BE2C (cell line): ENCODE measurements around the gene FAXDC2.

Source experiments
- DNase-seq: peaks from one replicate; pipeline ENCODE4 v3.0.0-alpha.2; 2020
- H3K27me3 ChIP-seq: fragments of 250-450 bp; sonication (Bioruptor Pico); 2 replicates; pipeline ENCODE4 v1.5.1; 2020; ENCODE audit warnings: mild to moderate bottlenecking
- H3K36me3 ChIP-seq: fragments of 250-450 bp; sonication (Bioruptor Pico); 2 replicates; pipeline ENCODE4 v1.5.1; 2020; ENCODE audit warnings: mild to moderate bottlenecking
- H3K4me1 ChIP-seq: fragments of 250-450 bp; sonication (Bioruptor Pico); 2 replicates; pipeline ENCODE4 v1.5.1; 2020
- H3K4me3 ChIP-seq: 2 replicates; pipeline ENCODE4 v1.5.1; 2011; ENCODE audit warnings: low read depth, low read length
- H3K9me3 ChIP-seq: fragments of 250-450 bp; sonication (Bioruptor Pico); 2 replicates; pipeline ENCODE4 v1.5.1; 2020
- CTCF ChIP-seq: IDR thresholded peaks from 2 replicates; pipeline ENCODE4 v1.5.1; 2012; ENCODE audit warnings: mild to moderate bottlenecking, low read depth, low read length

Gene FAXDC2

GRCh38 chr5:154783774-154784460 is 66.5 kb downstream of the FAXDC2 start:
- Histone ChIP-seq H3K9me3 (no peaks in the 10 kb centered on the region), H3K27me3 (no peaks in the 10 kb centered on the region), H3K4me1 (peaks cover 12% of the 10 kb centered on the region), H3K4me3 (no peak overlapping the region), H3K36me3 (peaks cover 18% of the 10 kb centered on the region)
- no peak for TF ChIP-seq CTCF
- DNase-seq, result no peak

- H3K27me3 ChIP-seq, result no peaks in the 10 kb centered on the region
These were observed 67.4 kb downstream of the FAXDC2 start for GRCh38 chr5:154782812-154783592.

GRCh38 chr5:154782326-154782725 is 68.1 kb downstream of the FAXDC2 start:
- DNase-seq, result no peak
- peaks cover 17% of the 10 kb centered on the region for H3K36me3 ChIP-seq
- TF ChIP-seq CTCF, result no peak
- H3K4me3 ChIP-seq, result no peak overlapping the region
- no peaks in the 10 kb centered on the region for H3K27me3 ChIP-seq
- peaks cover 17% of the 10 kb centered on the region for H3K4me1 ChIP-seq
- no peaks in the 10 kb centered on the region for H3K9me3 ChIP-seq

More at GRCh38 chr5:154782812-154783592, 67.4 kb downstream of the FAXDC2 start:
- no peak for DNase-seq
- Histone ChIP-seq H3K4me3 (no peak overlapping the region), H3K36me3 (peaks cover 20% of the 10 kb centered on the region), H3K9me3 (no peaks in the 10 kb centered on the region), H3K4me1 (peaks cover 17% of the 10 kb centered on the region)
- TF ChIP-seq CTCF, result no peak

- Histone ChIP-seq H3K27me3 (no peaks in the 10 kb centered on the region), H3K4me3 (no peak overlapping the region), H3K9me3 (no peaks in the 10 kb centered on the region), H3K36me3 (peaks cover 22% of the 10 kb centered on the region), H3K4me1 (peaks cover 17% of the 10 kb centered on the region)
- TF ChIP-seq CTCF, result no peak
- DNase-seq, result no peak
These were observed 70.3 kb downstream of the FAXDC2 start for GRCh38 chr5:154780128-154780527.

- peaks cover 18% of the 10 kb centered on the region for H3K36me3 ChIP-seq
- DNase-seq, result no peak
- no peaks in the 10 kb centered on the region for H3K9me3 ChIP-seq
- H3K4me1 ChIP-seq, result peaks cover 17% of the 10 kb centered on the region
- no peaks in the 10 kb centered on the region for H3K27me3 ChIP-seq
- TF ChIP-seq CTCF, result no peak
- no peak overlapping the region for H3K4me3 ChIP-seq
These were observed 71.3 kb downstream of the FAXDC2 start for GRCh38 chr5:154779105-154779504.

GRCh38 chr5:154778534-154778933 is 71.9 kb downstream of the FAXDC2 start:
- Histone ChIP-seq H3K36me3 (peaks cover 17% of the 10 kb centered on the region), H3K9me3 (no peaks in the 10 kb centered on the region), H3K4me1 (peaks cover 17% of the 10 kb centered on the region), H3K27me3 (no peaks in the 10 kb centered on the region), H3K4me3 (no peak overlapping the region)
- no peak for TF ChIP-seq CTCF
- DNase-seq, result no peak
